ENCODE results near the gene TMPRSS3. TPM values are rescaled to one million over a fixed set of nuclear protein-coding genes. Genes with fewer than 3 reads are reported as not detected.

TMPRSS3 gene
- total RNA-seq, 4 donors from 2014 or later: 0.34 to 1.6 (median 1.0) TPM; not detected in 1

DNA sequence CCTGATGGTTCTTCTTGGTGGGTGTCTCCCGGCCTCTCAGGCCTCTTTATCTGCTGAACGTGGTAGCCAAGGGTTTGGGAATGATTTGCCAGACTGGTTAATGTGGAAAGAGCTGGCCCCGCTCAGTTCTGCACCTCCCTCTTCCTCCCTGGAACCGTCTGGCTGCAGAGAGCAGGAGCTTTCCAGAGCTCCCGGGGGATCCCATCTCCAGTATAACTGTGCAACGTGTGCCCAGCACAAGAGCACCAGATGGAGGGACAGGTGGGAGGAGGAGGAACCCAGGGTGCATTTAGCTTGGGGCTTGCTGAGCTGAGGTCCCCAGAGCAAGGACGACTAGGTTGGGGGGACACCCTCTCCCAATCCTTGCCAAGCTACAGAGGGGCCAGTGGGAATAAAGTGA, 34.6 kb downstream of the TMPRSS3 start:
- Histone ChIP-seq H3K4me1 (no peaks in the 10 kb centered on the region), H3K27ac (no peak overlapping the region), H3K27me3 (peaks cover 37% of the 10 kb centered on the region), H3K36me3 (no peaks in the 10 kb centered on the region), H3K4me3 (no peak overlapping the region), H3K9me3 (no peaks in the 10 kb centered on the region)
- DNase-seq (ENCODE audit: low spot score in 2 of 2): no peak
- TF ChIP-seq POLR2AphosphoS5 (IDR thresholded peaks at IDR 0.05) (no peak), EP300 (IDR thresholded peaks at IDR 0.05) (no peak), POLR2A (IDR thresholded peaks at IDR 0.05) (no peak)
- TF ChIP-seq, protein P1, sequence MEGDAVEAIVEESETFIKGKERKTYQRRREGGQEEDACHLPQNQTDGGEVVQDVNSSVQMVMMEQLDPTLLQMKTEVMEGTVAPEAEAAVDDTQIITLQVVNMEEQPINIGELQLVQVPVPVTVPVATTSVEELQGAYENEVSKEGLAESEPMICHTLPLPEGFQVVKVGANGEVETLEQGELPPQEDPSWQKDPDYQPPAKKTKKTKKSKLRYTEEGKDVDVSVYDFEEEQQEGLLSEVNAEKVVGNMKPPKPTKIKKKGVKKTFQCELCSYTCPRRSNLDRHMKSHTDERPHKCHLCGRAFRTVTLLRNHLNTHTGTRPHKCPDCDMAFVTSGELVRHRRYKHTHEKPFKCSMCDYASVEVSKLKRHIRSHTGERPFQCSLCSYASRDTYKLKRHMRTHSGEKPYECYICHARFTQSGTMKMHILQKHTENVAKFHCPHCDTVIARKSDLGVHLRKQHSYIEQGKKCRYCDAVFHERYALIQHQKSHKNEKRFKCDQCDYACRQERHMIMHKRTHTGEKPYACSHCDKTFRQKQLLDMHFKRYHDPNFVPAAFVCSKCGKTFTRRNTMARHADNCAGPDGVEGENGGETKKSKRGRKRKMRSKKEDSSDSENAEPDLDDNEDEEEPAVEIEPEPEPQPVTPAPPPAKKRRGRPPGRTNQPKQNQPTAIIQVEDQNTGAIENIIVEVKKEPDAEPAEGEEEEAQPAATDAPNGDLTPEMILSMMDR (IDR thresholded peaks at IDR 0.05): no peak
- WGBS: 51% methylated on average over 7 of the region's 7 CpGs

DNA sequence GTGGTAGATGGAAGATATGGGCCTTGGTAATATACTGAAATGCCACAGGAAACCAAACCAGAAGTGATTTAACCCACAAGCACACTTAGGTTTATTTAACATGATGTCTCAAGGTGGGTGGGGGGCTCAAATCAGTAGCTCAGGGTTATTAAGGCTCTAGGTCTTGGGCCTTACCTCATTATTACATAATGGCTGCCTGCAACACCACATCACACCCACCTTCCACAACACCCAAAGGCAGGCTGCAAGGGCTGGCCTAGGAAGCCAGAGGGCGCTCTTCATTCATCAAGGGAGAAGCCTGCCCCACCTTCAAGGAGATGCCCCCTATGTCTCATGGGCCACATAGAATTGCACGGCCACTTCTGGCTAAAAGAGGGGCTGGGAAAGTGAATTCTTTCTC, 35.5 kb downstream of the TMPRSS3 start:
- H3K4me1 ChIP-seq: no peaks in the 10 kb centered on the region
- no peaks in the 10 kb centered on the region for H3K36me3 ChIP-seq
- 68% methylated on average over 2 of the region's 2 CpGs for WGBS
- no peak for DNase-seq (ENCODE audit: low spot score in 2 of 2)
- H3K27ac ChIP-seq: no peak overlapping the region
- TF ChIP-seq EP300 (IDR thresholded peaks at IDR 0.05) (no peak), POLR2AphosphoS5 (IDR thresholded peaks at IDR 0.05) (no peak), POLR2A (IDR thresholded peaks at IDR 0.05) (no peak)
- TF ChIP-seq, protein P1 (IDR thresholded peaks at IDR 0.05): no peak
- no peak overlapping the region for H3K4me3 ChIP-seq
- no peaks in the 10 kb centered on the region for H3K9me3 ChIP-seq
- H3K27me3 ChIP-seq: peaks cover 29% of the 10 kb centered on the region

DNA sequence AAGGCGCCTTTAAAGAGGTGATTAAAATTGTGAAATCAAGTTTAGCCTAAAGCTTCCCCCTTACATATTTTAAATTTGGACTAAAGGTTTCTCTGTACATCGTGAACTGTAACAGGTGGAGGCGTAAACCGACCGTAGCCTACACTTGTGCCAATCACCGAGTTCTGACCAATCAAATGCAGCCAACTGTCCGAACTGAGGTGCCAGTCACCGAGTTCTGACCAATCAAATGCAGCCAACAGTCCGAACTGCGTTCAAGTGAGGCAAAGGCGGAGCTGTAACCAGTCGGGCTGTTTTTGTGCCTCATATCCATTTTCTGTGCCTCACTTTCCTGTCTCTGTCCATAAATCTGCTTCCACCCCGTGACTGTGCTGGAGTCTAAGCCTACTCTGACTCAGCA, 36.9 kb downstream of the TMPRSS3 start:
- no peak for DNase-seq (ENCODE audit: low spot score in 2 of 2)
- 88% methylated on average over 13 of the region's 13 CpGs for WGBS
- Histone ChIP-seq H3K9me3 (no peaks in the 10 kb centered on the region), H3K4me1 (no peaks in the 10 kb centered on the region), H3K4me3 (no peak overlapping the region), H3K36me3 (no peaks in the 10 kb centered on the region), H3K27me3 (peaks cover 15% of the 10 kb centered on the region), H3K27ac (no peak overlapping the region)
- TF ChIP-seq, protein P1 (IDR thresholded peaks at IDR 0.05): no peak
- TF ChIP-seq POLR2A (IDR thresholded peaks at IDR 0.05): no peak

DNA sequence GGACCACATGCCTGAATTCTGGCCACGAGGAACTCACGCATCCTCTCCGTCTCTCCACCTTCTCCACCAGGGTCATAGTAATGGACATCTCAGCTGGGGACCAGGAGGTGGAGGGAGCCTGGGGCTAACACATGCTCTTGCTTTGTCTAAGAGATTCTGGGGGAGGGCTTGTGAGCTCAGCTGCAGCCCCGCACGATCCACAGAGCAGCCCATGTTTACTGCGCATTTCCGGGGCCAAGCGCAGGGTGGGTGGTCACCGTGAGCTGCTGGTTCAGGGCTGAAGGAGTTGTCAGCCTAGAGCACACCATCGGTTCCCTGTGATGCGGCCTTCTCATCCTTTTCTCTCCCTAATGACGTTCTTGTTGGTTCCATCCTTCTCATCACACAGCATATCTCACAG, 37.6 kb downstream of the TMPRSS3 start:
- WGBS: 91% methylated on average over 12 of the region's 12 CpGs
- no peaks in the 10 kb centered on the region for H3K4me1 ChIP-seq
- peaks cover 14% of the 10 kb centered on the region for H3K27me3 ChIP-seq
- H3K4me3 ChIP-seq: no peak overlapping the region
- no peaks in the 10 kb centered on the region for H3K36me3 ChIP-seq
- no peak for TF ChIP-seq POLR2A (IDR thresholded peaks at IDR 0.05)
- TF ChIP-seq POLR2AphosphoS5 (IDR thresholded peaks at IDR 0.05): no peak
- no peak for TF ChIP-seq EP300 (IDR thresholded peaks at IDR 0.05)
- TF ChIP-seq, protein P1 (IDR thresholded peaks at IDR 0.05): no peak
- DNase-seq (ENCODE audit: low spot score in 2 of 2): no peak
- H3K9me3 ChIP-seq: no peaks in the 10 kb centered on the region
- no peak overlapping the region for H3K27ac ChIP-seq

DNA sequence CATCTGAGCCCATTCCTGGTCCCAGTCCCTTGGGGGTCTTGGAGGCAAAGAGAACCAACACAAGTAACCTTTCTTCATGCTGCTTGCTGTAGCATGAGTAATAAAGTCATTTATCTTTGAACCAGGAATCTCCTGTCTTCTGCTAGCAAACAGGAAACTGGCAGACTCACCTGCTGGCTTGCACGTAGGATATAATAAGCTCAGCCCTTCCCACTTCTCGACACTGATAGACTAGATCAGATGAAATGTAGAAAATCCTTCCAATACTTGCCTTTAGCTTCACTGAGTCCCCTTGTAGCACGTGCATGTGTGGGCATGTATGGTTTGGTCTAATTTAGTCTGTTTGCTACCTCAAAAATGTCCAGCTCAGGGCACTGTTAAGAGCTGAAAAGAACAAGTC, 38.5 kb downstream of the TMPRSS3 start:
- no peak overlapping the region for H3K27ac ChIP-seq
- no peaks in the 10 kb centered on the region for H3K4me1 ChIP-seq
- WGBS: 38% methylated on average over 3 of the region's 3 CpGs
- TF ChIP-seq, protein P1 (IDR thresholded peaks at IDR 0.05): no peak
- TF ChIP-seq POLR2A (IDR thresholded peaks at IDR 0.05): no peak
- no peak for TF ChIP-seq EP300 (IDR thresholded peaks at IDR 0.05)
- no peak for TF ChIP-seq POLR2AphosphoS5 (IDR thresholded peaks at IDR 0.05)
- H3K9me3 ChIP-seq: no peaks in the 10 kb centered on the region
- H3K36me3 ChIP-seq: no peaks in the 10 kb centered on the region
- H3K27me3 ChIP-seq: peaks cover 14% of the 10 kb centered on the region
- DNase-seq (ENCODE audit: low spot score in 2 of 2): no peak
- no peak overlapping the region for H3K4me3 ChIP-seq
